ENCODE measurements around the gene DUSP12.
A peak's percentile ranks its signal among the peaks of the same experiment; 100 is the strongest.

The DUSP12 gene

DNA sequence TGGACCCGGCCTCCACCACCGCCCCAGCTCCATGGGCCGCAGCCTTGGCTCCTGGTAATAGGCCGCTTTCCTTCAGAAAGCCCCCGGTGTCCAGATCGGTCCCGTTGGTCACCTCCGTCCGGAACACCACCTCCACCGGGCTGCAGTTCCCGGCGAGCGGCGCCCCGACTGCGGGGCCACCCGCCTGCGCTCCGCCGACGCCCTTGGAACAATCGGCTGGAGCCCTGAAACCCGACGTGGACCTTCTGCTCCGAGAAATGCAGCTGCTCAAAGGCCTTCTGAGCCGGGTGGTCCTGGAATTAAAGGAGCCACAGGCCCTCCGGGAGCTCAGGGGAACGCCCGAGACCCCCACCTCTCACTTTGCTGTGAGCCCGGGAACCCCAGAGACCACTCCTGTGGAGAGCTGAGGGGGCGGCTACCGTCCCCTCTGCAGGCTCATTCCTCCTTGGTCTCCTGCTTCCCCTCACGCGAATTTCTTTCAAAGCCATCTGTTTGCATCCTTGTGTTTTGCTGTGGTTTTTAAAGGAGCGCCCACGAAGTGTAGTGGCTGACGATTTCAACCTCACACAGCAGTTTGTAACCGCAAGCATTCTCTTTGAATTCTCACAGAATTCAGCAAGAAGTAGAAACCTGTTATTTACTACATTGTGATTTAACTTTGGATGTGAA, 22.2 kb upstream of the DUSP12 start:
- DNase-seq (ENCODE audit: low read depth), result peak; percentile 84
- H3K4me3 ChIP-seq (ENCODE audit: control insufficient read depth, low read depth, low read length), result peak overlapping the region; percentile 72
- TF ChIP-seq, protein P1, sequence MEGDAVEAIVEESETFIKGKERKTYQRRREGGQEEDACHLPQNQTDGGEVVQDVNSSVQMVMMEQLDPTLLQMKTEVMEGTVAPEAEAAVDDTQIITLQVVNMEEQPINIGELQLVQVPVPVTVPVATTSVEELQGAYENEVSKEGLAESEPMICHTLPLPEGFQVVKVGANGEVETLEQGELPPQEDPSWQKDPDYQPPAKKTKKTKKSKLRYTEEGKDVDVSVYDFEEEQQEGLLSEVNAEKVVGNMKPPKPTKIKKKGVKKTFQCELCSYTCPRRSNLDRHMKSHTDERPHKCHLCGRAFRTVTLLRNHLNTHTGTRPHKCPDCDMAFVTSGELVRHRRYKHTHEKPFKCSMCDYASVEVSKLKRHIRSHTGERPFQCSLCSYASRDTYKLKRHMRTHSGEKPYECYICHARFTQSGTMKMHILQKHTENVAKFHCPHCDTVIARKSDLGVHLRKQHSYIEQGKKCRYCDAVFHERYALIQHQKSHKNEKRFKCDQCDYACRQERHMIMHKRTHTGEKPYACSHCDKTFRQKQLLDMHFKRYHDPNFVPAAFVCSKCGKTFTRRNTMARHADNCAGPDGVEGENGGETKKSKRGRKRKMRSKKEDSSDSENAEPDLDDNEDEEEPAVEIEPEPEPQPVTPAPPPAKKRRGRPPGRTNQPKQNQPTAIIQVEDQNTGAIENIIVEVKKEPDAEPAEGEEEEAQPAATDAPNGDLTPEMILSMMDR (conservative IDR thresholded peaks at IDR 0.05; ENCODE audit: control insufficient read depth, insufficient read depth, low read depth, low read length), result no peak

DNA sequence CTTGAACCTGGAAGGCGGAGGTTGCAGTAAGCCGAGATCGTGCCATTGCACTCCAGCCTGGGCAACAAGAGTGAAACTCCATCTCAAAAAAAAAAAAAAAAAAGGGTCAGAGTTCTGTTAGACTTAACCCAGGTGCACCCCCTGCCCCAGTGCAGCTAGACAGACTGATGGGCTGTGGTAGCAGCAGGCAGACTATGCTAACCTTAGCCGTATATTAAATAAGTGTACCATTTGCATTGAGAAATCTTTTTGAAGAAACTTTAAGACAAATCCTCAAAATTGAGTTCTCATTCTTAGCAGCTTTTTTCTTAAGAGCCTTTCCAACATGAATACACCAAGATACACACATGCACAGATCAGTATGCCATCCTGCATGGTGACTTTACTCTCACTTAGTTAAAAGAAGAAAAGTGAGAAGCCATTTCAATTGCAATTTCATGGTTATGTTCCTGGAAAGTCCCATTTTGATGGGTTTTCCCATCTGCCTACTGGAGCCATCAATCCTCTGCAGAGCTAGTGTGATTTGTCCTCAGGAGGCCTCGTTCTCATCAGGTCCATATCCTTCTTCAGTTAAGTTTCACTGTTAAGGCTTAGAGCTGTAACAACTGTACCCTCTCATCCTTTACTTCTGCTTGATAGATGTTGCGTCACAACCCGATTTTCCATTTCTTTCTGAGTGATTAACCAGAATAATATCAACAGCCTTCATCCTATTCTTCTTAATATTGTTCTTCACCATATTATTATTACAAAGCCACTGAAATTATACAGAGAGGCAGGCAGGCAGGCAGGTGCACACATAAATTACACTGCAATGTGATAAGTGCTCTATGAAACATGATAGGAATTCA, 21.0 kb upstream of the DUSP12 start:
- DNase-seq (ENCODE audit: low read depth), result no peak
- TF ChIP-seq, protein P1 (conservative IDR thresholded peaks at IDR 0.05; ENCODE audit: control insufficient read depth, insufficient read depth, low read depth, low read length), result no peak
- H3K4me3 ChIP-seq (ENCODE audit: control insufficient read depth, low read depth, low read length), result no peak overlapping the region

DNA sequence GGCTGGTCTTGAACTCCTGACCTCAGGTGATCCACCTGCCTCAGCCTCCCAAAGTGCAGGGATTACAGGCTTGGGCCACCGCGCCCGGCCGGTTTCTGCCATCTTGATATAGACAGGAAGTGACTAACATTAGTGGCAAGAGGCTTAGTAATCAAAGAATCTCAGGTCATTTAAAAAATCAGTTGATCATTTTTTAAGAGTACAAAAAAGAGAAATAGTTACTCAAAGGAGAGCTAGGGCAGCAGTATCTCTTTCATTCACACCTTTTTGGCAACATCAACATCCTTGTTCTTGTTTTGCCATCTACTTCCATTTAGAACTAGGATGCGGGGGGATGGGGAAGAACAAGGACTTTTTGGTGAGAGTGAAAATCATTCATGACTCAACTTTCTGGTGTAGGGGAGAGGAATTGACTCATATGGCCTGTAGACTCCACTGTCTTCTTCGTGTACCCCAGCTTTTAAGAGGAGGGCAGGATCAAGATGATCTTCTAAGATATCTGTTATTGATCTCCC, 19.5 kb upstream of the DUSP12 start:
- DNase-seq (ENCODE audit: low read depth), result peak; percentile 76
- H3K4me3 ChIP-seq (ENCODE audit: control insufficient read depth, low read depth, low read length), result no peak overlapping the region
- TF ChIP-seq, protein P1 (conservative IDR thresholded peaks at IDR 0.05; ENCODE audit: control insufficient read depth, insufficient read depth, low read depth, low read length), result no peak

DNA sequence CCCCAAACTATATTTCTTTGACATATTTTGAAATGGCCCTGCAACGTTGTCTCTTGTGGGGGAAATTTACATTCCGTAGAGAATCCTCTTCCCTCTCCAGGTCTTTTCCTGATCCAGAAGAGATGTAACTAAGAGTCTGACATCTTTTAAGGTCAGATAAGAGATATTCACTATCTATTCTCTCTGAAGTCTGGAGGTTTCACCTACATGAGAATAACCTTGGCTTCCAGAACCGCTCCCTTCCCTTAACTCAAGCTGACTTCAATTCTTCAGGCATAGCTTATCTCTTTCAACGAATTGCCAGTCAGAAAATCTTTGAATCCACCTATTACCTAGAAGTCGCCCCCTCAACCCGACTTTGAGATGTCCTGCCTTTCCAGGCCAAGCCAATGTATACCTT, 18.3 kb upstream of the DUSP12 start:
- no peak overlapping the region for H3K4me3 ChIP-seq (ENCODE audit: control insufficient read depth, low read depth, low read length)
- TF ChIP-seq, protein P1 (conservative IDR thresholded peaks at IDR 0.05; ENCODE audit: control insufficient read depth, insufficient read depth, low read depth, low read length), result no peak
- no peak for DNase-seq (ENCODE audit: low read depth)

DNA sequence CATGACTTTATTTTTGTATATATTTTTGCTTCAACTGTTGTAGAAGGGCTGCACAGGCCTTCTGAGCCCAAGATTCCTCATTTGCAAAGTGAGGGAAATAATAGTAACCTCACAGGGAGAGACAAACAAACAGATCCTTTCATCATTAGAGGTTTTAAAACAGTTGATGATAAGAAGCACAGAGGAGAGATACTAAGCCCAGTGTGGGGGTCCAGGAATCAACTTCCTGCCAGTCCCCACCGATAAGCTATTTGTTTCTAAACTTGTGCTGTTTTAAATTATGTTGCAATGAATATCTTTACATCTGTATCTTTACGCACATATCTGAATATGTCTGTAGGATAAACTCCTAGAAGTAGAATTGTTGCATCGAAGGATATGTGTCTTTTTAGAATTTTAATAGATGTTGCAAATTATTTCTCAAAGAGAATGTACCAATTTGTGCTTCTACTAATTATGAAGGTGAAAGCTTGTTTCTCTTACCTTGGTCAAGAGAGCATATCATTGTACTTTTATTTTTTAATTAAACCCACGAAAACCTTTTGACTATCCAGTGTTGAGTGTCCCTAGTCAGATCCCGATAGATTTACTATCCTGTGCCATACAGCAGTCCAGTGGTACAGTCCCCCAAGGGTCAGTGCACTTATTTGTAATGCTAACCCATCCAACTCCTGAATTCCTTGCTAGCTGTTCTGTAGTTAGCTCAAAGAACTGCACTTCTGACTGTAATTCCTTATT, 17.4 kb upstream of the DUSP12 start:
- TF ChIP-seq, protein P1 (conservative IDR thresholded peaks at IDR 0.05; ENCODE audit: control insufficient read depth, insufficient read depth, low read depth, low read length), result no peak
- DNase-seq (ENCODE audit: low read depth), result no peak
- H3K4me3 ChIP-seq (ENCODE audit: control insufficient read depth, low read depth, low read length), result no peak overlapping the region

DNA sequence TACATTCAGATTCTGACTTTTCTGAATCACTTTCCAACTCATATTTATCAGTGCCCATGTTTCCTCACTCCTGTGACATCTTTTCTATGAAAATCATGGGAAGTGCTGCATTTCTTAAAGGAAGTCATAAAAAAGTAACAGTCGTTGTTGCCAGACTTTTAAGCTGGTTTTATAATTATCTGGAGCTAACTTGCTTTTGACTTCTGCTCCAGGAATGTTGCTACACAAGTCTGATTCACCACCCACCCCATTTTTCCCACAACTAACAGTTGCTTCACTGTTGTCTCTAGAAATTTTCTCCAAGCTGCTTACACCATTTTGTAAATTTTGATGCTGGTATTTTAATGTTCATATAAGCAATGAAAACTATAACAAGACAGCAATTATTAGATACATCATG, 16.1 kb upstream of the DUSP12 start:
- DNase-seq (ENCODE audit: low read depth), result peak; percentile 96
- H3K4me3 ChIP-seq (ENCODE audit: control insufficient read depth, low read depth, low read length), result no peak overlapping the region
- TF ChIP-seq, protein P1 (conservative IDR thresholded peaks at IDR 0.05; ENCODE audit: control insufficient read depth, insufficient read depth, low read depth, low read length), result no peak
